GM18505 (cell line): ENCODE results near the gene SETDB1.

ENCODE experiments used
- ATAC-seq: cut with Tn5 transposase; IDR thresholded peaks from one replicate; pipeline ENCODE4 v1.9.1; 2021; ENCODE audit not compliant: unreplicated experiment
- POLR2A ChIP-seq: IDR thresholded peaks from 4 replicates; pipeline ENCODE4 v1.6.1; 2011; ENCODE audit warnings: borderline replicate concordance; ENCODE audit not compliant: insufficient read depth, insufficient read length; ENCODE audit errors: extremely low read depth

The SETDB1 gene

DNA sequence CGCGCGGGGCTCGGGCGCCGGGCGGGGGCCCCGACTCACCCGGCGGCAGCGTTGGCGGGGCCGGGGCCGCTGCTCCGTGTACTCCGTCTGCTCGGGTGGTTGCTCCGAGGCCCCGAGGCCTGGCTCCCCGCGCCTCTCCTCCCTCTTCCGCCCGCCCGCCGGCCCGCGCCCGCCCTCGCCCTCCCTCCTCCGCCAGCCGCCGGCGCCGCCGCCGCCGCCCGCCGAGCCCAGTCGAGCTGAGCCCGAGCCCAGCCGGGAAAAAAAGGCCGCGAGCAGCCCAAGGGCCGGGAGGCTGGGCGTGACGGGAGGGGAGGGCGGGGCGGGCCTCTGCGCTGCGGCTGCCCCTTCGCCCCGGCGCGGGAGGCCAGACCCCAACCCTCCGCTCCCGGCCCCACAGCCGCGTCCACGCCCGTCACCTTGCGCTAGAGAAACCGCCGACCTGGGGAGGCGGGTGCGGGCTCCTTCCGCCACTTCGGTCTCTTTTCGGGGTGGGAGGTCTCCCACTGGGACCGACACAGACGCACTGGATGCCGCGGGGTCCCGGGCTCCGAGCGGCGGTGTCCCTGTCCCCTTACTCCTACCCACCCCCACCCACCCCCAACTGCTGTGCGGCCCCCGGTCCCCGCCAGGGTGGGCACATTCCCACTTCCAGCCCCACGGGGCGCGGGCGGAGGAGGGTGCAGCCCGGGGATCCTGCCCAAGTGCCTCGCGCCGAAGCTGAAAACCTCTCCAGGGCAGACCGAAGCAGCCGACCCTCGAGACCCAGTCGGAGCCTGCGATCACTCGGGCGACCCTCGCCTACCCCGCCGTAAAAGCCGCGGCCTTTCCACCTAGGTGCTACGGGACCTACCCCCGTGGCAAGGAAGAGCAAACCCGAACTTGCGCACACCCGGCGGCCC lies 48.7 kb downstream of the SETDB1 start, which contains the start of gene CERS2:
CERS2 (minus strand) TSS at position 256 of the 899 bp plus-strand sequence. CDS start 5,745 bp downstream, outside the sequence.
- peak; percentile 50 for ATAC-seq
- TF ChIP-seq POLR2A = peak; percentile 60

DNA sequence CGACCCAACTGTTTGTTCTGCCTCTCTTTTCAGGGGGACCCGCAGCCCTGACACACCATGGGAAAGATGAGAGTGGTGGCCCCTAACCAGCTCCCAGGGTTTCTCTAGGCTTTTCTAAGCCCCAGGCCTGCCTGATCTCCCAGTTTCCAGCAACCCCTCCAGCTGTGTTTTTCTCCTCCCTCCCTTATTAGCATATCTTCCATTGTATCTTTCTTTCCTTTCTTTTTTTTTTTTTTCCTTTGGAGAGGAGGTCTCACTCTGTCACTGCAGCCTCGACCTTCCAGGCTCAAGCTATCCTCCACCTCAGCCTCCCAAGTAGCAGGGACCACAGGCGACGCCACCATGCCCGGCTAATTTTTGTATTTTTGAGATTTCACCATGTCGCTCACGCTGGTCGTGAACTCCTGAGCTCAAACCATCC lies 50.2 kb downstream of the SETDB1 start:
- TF ChIP-seq POLR2A = no peak
- ATAC-seq = no peak

DNA sequence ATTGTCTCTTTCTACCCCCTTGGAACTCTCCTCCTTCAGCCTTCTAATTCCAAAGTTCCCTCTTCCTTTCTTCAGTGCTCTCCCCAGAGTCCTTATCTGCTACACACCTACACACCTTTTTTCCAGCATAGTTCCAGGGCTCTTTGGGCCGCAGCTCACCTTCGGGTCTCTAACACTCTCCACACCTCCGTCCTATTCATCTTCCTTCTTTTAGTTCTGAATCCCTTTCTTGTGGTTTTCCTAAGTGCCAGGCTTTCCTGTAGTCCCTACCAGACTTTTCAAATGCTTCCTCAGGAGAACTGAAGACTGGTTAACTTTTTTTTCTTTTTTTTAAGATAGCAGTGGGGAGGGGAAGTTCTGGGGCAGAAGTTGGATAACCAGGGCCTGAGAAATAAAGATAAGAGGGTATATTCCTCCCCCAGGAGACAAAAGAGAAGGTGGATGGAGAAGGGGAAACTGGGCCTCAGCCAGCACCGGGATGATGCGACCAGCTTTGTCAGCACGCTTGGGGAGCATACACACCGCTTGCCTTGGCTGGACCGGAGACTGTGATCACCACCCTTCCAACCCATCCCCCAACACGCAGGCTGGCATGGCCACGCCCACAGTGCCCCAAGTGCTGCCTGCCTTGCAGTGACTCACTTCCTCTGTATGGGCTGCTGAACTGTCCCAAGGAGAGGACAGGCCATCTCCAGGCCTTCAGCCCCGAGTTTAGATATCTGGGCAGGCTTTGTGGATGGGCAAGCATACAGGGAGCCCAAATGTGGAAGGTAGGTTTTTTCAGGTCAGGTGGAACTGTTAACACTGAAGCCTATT lies 50.9 kb downstream of the SETDB1 start:
- ATAC-seq = no peak
- TF ChIP-seq POLR2A = no peak

DNA sequence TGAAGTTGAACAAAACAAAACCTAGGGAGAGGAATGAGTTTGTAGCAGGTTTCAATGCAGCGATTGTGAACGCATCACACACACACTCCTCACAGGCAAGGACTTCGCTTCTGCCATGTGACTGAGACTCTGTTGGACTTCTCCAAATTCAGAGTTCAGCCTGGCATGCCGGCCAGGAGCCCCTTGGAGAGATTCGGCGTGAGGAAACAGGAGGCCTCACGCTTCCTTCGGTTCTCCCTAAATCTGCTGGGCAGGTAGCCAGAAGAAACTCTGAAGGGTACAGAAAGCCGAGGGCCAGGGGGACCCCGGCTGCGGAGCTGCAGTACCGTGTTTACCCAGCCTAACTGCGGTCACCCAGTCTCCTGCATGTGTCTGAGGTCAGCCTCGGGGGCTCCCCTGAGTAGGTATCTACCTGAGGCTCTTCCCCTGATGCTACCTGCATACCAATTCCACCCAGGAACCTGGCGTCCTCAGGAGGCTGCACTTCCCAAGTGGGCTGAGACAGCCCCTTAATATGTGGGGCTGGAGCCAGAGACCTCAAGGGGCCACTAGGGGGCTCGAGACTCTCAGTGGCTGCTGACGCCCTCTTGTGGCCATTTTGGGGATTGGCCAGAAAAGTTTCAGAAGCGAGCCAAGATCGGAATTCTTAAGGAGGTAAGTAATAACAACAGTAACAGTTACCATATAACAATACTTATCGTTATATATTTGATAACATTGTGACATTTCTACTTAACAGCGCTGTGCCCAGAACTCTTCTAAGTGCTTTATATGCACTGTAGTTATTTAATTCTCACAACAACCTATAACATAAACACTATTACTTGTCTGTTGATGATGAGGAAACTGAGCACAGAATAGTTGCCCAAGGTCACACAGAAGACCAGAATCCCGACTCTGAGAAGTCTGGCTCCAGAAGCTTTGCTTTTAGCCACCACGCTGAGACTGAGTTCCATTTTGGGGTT lies 53.2 kb downstream of the SETDB1 start:
- no peak for ATAC-seq
- TF ChIP-seq POLR2A = no peak

DNA sequence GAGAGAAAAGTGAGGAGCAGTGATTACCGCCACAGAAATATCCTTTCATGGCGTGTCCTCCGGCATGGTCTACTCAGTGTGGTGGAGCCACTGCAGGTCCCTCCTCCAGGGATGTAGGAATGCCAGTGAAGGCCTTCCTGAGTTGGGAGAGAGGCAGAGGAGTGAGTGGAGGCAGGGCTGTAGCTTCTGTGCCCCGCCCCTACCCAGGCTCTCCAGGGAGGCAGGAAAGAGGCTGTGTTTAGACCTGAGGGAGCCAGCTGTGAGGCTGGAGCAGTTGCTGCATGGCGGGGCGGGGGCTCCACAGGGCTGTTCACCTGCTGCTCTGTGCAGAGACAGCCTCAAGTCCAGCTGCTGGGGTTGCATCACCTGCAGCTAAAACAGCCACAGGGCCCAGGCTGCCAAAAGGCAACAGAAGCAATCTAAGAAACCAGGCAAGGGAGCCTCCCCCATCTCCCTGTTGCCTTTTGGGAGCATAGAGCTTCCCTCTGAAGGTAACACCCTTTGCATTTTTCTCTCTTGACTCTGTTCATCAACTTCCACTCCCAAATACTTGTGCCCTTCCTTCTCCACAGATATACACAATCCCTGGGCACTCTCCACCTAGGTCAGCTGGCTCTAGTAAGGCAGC lies 55.1 kb downstream of the SETDB1 start:
- ATAC-seq = no peak
- no peak for TF ChIP-seq POLR2A

DNA sequence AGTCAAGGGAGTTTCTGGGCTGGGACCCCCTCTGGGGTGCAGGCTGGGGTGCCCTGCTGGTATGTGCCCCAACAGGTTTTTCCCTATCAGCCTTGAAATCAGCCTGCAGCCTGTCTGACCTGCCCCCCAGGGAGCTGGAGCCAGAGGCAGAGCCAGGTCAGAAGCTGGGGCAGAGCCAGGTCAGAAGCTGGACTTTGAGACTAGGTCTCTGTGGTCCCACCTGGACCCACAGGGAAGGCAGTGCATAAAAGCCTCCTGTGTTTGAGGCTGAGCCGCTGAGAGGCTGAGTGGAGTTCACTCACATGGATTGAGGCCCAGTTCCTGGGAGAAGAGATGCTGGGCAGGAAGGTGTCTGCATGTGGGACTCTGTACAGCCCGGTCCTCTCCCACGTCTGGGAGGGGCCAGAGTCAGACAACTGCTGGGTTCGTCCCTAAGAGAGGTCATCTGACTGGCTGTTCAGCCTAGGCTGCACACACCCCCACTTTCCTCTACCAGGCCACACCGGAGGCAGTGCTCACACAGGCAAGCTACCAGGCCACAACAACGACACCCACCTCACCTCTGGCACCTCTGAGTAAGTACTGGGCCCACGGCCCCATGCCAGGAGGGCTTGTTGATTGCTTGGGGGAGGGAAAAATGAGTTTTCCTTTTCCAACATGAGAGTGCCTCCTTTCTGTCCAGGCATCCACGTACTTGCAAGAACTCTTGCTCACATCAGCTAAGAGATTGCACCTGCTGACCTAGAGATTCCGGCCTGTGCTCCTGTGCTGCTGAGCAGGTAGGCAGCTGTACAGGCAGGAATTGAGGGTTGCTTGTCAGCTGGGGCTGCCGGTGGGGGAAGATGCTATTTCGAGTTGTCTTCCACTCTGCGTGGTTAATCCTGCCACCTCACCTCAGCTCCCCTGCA lies 55.9 kb downstream of the SETDB1 start, which contains the start of gene ANXA9:
ANXA9 (plus strand) TSS at position 488 of the 908 bp plus-strand sequence. CDS start 814 bp downstream, outside the sequence.
- ATAC-seq = no peak
- TF ChIP-seq POLR2A = no peak

DNA sequence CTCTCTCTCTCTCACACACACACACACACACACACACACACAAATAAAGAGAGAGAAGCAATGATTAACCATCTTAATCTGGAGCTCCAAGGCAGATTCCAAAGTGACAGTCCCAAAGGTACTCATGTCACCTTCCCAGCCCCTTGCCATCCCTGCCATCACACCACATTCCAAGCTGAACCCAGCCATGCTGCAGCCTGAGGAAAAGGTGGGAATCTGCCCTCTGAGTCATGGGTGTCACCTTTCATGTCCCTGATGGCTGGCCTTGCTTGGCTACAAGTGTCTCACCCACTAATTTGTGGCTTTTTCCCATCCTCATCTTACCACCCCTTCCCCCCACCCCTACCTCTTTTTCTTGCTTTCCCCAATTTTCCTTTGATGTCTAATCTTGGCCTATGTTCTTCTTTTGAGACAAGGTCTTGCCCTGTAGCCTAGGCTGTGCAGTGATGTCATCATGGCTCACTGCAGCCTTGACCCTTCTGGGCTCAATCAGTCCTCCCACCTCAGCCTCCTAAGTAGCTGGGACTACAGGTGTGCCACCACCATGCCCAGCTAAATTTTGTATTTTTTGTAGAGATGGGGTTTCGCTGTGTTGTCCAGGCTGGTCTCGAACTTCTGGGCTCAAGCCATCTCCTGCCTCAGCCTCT lies 59.1 kb downstream of the SETDB1 start:
- TF ChIP-seq POLR2A = no peak
- no peak for ATAC-seq

GRCh38 chr1:150987924-150988323 lies 61.8 kb downstream of the SETDB1 start:
- no peak for ATAC-seq
- TF ChIP-seq POLR2A = no peak

DNA sequence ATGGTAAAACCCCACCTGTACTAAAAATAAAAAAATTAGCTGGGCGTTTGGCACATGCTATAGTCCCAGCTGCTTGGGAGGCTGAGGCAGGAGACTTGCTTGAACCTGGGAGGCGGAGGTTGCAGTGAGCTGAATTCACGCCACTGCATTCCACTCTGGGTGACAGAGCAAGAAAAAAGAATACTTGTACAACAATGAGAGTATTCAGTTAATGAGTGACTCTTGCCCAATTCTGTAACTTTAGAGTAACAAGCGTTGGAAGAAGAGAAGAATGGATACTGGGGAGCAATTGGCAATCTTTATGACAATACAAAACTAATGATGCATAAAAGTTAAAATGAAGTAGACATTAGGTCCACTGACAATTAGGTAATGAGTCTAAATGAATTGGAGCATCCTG lies 66.5 kb downstream of the SETDB1 start:
- no peak for ATAC-seq
- TF ChIP-seq POLR2A = no peak

GRCh38 chr1:150994248-150994647 lies 68.1 kb downstream of the SETDB1 start:
- no peak for TF ChIP-seq POLR2A
- no peak for ATAC-seq

GRCh38 chr1:150995460-150995859 lies 69.3 kb downstream of the SETDB1 start:
- no peak for TF ChIP-seq POLR2A
- no peak for ATAC-seq
